Dedifferentiated amniotic fluid mesenchymal stem cell (primary cell): ENCODE results near the gene ADGRL4.
"Not testable (repeated sequence)": the region's sequence is repeated elsewhere in the genome, so short reads cannot be mapped to it uniquely, and the experiment has no call there.

ENCODE experiments used
- DNase-seq: peaks from one replicate; pipeline ENCODE4 v3.0.0-alpha.2; 2016; ENCODE audit errors: extremely low spot score

ADGRL4 gene

DNA sequence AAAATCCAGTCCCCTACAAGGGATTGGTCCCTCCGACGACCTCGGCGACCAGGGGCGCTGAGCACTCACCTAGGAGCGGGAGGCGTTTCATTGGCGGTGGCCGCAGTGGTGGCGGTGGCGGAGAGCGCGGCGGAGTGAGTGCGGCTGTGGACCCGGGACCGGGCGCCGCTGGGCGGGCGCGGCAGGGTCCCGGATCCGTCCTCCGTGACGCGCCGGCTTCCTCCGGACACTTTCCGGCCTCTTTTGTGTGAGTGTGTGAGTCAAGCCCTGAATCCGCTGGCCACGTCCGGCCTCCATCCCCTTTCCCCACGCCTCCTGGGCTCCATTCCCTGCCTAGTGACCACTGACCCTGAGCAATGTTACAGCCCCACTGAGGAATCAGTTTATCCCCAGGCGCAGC is at the start of gene ADGRL4:
TSS of gene ADGRL4 (minus strand) at position 167 of the 400 bp plus-strand sequence. CDS start at position 91, 76 bp downstream.
- no peak for DNase-seq

DNA sequence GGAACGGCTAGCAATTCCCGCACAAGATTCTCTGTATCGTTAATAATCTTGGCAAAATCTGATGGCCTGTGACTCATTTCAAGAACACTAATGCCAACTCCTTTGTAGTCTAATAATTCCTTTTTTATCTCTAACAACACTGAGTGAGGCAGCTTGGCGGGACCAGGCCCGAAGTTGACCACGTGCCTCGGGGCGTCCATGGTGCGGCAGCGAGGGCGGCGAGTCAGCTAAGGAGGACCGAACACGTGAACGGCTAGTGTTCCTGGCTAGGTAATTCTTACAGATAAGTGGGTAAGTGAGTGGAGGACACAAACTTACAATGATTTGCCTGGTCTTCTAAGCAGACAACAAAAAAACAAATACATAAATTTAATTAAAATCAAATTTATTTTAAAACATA is 49.3 kb upstream of the ADGRL4 start:
- no peak for DNase-seq

DNA sequence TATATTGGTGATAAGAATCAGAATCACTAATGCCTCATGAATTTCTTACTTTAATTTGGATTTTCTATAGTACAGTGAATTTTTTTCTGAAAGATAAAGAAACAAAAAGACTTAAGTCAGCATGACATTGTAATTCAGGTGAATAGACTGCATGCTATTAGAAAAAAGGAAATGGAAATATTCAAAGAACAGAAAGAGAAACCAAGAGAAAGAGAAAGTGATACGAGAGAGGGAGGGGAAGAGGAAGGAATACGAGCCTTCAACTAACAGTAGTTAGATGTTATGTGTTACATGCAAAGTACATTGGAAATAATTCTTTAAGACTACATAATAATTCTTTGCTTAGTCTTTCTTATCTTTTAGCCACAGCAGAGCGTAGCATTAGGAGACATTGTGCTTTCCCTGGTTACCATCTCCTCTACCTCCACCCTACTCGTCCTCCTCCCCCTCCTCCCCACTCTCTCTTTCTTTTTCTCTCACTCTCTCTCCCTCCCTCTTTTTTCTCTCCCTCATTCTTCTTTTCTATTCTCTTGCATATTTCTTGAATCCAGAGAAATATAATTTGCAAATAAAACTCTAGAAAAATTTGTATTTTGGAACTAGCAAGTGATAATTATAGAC is 46.4 kb upstream of the ADGRL4 start:
- no peak for DNase-seq

DNA sequence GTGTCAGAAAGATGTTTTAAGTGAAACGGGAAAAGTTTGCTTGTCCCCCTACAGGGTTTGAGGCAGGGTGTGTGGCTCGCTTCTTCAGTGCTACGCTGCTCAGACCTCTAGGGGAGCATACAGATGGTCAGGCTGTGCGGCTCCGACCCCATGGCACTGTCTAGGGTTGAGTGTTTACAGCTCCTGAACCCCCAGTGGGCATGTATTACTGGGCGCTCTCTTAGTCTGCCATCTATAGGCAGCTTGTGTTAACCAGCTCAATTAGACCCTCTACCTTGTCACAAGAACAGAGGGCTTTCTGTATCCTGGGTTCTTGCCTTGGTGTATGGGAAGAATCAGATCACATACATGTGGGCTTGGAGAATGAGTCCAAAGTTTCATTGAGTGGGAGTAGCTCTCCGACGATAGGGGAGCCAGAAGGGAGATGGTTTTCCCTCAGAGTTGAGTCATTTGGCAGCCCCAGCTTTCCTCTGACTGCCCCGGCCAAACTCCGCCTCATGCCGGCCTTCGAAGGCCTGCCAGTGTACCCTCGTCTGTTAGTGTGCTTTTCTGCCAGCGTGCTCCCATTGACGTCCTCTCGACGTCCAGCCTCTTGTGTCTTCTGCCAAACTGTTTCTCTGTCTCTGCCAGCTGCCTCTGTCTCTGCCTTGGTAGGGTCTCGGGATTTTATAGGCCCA is 38.6 kb upstream of the ADGRL4 start:
- DNase-seq, result no peak

DNA sequence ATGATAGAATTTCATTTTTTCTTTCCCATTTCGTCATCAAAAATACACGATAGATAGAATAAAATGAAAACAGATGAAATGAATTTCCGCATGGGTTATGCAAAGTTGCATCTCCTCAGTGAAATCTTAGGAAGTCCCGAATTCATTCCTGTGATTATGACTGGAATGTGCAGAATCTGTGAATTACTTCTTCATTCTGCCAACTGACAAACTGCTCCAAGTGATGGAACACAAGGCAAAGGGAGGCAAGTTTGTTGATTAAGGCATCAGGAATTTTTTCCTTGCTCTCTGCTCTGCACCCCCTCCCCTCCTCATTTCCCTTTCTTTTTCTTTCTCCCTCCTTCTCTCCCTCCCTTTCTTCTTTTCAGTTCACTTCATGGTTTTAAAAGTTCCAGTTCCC is 37.0 kb upstream of the ADGRL4 start:
- peak; percentile 92 for DNase-seq

DNA sequence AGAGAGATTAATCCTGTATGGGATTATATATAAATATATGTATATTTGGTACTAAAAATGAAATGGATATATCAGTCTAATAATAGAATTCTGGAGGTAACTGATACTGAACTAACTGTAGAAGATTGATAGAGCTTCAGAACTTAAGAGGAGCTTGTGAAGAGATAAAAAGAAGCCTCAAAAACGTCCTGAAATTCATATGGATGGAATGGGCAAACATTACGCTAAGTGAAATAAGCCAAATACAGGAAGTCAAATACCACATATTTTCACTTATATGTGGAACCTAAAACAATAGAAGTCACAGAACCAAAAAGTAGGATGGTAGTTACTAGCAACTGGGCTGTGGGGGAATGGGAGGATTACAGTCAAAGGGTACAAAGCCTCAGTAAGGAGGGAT is 36.0 kb upstream of the ADGRL4 start:
- no peak for DNase-seq

DNA sequence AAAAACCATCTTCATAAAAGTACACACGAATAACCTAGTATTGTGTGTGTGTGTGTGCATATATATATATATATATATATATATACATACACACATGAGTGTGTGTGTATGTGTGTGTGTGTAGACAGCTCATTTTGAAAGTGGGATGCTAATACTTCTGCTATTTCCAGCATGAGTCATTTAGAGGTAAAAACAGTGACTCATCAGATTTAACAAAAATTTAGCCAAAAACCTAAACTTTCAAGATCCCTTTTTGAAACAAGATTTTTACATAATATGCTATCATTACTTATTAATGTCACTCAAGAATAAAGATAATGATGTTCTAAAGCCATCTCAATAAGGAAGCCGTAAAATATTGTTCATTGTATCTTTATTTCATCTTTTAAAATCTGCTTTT is 35.6 kb upstream of the ADGRL4 start:
- DNase-seq, result peak; percentile 51

DNA sequence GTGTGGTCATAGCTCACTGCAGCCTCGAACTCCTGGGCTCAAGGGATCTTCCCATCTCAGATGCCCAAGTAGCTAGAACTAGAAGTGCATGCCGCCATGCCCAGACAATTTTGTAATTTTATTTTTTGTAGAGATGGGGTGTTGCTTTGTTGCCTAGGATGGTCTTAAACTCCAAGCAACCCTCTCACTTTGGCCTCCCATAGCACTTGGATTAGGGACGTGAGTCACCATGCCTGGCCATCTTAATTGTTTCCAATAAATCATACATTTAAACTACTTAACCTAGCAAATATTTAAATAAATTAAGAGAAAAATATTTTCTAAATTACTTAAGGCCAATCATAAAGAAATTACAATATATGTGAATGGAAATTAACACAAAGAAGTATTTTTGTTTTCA is 35.1 kb upstream of the ADGRL4 start:
- DNase-seq, result no peak

DNA sequence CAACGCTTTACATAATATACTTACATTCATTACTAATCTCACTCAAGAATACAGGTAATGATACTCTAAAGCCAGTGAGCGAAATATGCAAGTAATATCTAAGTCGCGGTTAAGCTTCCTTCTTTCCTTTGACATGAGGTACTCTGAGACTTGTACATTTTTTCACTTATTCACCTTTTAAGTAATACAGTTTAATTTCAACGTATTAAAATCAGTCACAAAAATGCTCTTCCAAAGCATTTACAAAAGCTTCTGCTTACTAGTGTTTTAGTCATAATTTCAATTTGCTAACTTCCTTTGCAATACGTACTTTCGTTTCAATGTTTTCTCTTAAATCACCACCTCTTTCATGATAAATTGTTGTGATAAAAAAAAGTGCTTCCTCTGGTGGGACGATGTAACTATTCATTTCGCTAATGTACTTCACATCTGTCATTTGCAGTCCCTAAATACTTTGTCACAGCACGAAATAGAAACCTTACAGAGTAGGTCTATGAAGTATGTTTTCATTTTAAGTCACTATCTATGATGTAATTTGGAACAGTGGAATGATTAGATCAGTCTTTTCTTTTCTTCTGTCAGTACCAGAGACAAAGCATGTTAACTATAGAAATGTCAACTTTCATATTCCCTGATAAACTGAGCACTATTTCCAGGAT is 34.0 kb upstream of the ADGRL4 start:
- peak; percentile 17 for DNase-seq

DNA sequence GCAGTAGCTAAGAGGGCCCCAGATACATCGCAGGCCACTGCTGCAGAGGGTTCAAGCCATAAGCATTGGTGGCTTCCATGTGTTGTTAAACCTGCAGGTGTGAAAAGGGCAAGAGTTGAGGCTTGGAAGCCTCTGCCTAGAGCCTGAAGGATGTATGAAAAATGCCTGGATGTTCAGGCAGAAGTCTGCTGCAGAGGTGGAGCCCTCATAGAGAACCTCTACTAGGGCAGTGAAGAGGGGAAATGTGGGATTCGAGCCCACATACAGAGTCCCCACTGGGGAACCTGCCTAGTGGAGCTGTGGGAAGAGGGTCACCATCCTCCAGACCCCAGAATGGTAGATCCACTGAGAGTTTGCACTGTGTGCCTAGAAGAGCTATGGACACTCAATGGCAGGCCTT is 30.6 kb upstream of the ADGRL4 start:
- no peak for DNase-seq

DNA sequence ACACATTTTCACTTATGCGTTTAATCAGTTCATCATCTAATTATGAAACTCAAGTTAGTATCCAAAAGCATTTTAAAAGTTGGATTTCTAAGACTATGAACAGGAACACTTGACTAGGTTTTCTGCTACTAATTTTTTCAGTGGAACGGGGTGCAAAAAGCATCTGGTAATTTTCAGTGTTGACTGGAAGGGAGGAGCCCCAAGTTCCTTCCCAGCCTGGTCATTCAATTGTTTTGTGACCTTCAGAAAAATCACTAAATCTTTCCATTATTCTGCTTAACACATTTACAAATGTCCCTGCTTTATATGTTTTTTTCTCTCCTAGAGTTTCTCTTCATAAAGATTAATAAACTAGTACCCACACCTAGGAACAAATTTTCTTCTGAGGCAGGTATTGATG is 6.0 kb upstream of the ADGRL4 start:
- DNase-seq, result no peak

DNA sequence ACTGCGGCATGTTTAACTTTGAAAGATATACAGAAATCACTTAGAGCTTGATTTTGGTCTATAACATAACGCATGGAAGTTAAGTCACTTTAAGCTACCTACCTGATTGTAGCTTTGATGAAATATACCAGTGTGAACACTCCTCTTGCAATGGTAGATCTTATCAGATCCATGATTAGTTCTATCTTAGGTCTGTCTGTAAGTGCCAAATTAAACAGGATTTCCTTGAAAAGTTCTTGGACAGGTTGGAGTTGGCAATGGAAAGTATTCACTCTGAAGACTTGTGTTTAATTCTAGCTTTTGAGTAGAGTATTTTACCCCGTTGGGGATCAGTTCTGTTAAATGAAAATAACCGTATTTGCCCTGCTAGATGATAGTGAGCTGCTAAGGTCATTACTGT is 4.1 kb upstream of the ADGRL4 start:
- no peak for DNase-seq

DNA sequence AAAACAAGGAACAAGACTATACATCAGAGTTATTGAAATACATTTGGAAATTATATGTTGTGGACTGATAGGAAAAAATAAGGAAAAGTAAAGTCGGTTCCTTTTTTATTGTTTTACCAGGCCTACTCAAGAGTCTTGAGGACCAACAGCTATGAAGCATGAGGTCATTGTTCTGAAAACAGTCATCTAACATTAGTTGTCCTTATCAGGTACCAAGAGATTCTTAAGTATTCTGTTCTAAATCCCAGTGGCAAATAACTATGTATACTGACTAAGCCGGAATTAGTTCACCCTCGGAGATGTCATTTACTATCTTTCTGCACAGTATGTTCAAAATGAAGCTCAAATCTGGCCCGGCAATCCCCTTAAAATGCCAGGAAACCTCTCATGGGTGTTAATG is 585 bp downstream of the ADGRL4 start:
- DNase-seq, result no peak

DNA sequence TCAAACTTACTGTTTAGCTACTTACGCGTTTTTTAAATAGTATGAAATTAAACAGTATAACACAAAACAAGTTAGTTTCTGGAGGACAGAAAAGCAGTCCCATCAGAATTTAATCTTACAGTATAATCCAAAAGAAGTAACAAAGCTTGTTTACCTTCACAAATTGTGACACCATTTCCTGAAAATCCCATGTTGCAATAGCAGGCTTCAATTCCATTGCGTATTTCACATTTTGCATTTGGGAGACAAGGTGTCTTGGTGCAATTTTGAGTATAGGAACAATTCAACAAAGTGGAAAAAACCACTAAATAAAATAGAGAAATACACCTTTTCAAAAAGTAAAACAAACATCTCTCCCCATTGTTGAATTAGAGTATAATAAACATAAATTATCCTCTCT is 1.6 kb downstream of the ADGRL4 start:
- no peak for DNase-seq

DNA sequence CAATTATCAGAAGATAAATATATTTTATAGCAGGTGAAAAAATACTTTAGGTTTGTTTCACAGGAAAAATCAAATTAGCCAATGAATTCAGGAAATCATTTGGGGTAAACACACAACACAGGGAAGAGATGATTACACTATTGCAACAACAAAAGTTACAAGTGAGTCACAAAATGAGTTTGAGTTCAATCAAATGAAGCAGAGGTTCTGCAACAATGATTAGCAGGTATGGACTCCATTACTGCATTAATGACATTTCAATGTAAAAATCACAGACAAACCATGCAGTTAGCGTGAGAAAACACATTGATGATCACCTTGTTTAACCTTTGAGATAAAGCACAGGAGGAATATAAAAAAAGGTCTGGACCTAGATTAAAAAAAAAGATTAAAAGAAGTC is 9.7 kb downstream of the ADGRL4 start:
- no peak for DNase-seq

DNA sequence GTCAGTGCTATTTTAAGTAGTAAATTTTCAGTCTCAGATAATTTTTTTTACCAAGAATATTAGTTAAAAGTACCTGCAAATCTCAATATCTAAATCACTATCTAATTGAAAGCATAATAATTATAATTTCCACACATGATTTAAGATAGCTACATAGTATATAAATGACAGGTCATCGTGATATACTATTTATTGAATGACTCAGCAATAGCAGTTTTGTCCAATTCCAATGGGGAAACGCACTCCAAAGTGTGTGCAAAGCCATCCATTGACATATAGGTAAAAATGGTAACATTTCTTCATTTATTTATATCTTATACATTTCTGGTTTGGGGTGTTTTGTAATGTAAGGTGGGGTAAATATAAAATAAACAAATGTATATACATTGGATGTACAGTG is 19.5 kb downstream of the ADGRL4 start:
- DNase-seq, result no peak

DNA sequence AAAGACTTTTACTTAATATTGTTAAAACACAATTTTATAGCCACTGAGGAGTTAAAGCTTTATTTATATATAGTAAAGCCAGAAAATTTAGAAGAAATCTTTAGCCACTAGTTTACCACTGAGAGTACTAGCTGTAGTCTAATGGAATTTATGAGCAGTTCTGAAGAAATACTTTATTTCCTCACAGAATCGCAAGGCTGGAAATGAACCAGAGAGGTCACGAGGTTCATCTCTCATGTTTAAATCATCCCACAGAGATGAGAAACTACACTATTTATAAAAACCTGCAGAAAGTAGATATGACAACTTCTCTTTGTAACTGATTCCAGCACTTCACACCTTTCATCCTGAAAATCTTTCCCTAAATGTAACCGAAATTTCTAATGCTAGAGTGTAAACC is 26.0 kb downstream of the ADGRL4 start:
- DNase-seq, result no peak

DNA sequence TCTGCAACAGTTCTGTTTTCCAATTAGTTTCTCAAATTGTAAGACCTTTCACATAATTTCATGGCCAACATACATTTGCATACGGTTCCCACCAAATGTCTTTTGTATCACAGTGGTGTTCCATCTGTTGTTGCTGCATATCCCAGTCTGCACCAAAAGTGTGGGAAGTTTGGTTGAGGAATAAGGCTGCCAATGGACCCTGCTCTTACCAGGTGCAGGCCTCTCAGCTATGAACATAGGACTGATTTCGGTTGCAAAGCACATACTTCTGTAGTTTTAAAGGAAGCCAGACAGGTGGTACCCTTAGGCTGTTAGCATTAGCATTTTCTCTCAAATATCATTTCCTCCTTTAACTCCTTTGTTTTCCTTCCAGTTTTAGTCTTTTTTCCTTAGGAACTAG is 33.8 kb downstream of the ADGRL4 start:
- no peak for DNase-seq

DNA sequence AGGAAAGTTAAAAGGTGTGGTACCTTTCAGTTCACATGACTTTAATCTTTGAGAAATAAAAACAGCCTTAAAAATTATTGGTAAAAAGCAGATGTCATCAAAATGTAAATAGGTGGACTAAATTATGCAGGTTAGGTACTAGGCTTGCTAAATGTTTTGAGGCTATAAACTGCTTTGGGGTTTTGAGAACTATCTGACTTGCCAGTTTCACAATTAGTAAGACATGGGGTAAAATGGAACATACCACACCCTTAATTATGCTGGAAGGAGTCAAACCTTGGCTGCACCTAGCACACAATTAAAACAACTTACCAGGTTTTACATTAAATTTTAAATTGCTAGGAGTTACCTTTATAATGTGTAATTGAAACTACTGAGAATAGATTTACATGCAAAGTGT is 39.4 kb downstream of the ADGRL4 start:
- DNase-seq, result not testable (repeated sequence)

DNA sequence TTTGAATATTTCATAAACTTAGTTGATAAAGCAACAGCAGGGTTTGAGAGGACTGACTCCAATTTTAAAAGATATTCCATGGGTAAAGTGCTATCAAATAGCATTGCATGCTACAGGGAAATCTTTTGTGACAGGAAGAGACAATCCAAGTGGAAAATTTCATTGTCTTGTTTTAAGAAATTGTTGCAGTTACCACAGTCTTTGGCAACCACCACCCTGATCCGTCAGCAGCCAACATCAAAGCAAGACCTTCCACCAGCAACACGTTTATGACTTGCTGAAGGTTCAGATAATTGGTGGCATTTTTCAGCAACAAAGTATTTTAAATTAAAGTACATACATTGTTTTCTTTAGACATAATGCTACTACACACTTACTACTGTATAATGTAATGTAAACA is 47.8 kb downstream of the ADGRL4 start:
- no peak for DNase-seq

DNA sequence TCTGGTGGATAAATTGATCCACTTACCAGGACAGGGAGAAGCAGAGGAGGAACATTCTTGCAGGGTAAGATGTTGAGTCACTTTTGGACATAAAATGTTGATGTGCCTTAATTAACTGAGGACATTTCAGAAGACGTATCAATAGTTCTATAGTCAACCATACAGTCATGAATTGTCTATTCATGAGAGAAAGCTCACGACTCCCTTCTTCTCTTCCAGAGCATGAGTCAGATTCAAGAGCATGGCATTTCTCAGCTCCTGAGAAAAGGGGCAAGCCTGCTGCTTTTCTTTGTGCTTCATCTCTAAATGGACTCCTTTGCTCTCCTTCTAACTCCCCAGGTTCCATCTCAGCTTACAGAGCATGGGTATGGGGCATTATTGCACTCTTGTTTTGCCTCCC is 55.7 kb downstream of the ADGRL4 start:
- DNase-seq, result no peak

DNA sequence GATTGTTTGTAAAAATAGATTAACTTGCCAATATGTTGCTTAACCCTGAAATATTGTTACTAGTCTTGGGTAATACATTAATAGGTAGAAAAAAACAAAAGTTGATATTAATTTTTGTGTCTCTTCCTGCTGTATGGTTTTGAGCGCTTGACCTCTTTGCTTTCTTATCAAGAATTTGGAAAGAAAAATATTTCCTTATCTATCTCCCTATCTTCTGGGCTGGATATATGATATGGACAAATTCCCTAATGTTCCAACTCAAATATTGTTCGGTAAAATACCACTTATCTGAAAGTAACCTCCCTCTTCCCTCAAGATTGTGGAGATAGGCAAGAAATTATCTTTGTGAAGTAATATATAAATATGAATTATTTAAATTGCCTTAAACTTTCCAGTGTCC is 57.3 kb downstream of the ADGRL4 start:
- DNase-seq, result no peak

DNA sequence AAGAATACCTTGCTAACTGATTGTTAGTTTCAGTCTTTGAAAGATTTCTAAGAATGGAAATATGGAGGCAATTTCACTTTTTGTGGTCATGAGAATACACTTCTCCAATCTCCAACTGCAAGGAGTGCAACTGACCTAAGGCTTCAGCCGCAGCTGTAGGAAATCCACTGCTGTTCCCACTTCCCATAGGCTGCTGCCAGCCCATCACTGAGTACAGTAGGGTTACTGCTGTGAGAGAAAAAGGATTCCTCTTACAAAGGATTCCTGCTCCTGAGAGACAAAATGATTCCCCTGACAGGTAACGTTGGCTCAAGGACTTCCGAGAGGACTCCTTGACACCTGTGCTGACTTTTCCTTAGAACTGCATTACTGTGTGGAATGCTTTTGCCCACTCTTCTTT is 87.4 kb downstream of the ADGRL4 start:
- DNase-seq, result no peak
